Stromal cell of bone marrow (primary cell): ENCODE results near the gene PIAS1.
"Not testable (repeated sequence)": the region's sequence is repeated elsewhere in the genome, so short reads cannot be mapped to it uniquely, and the experiment has no call there.

ENCODE experiments used
- DNase-seq: peaks from one replicate; pipeline ENCODE4 v3.0.0-alpha.2; 2012; ENCODE audit warnings: low read depth

The PIAS1 gene

GRCh38 chr15:68124700-68125099, 70.6 kb downstream of the PIAS1 start:
- DNase-seq = no peak

DNA sequence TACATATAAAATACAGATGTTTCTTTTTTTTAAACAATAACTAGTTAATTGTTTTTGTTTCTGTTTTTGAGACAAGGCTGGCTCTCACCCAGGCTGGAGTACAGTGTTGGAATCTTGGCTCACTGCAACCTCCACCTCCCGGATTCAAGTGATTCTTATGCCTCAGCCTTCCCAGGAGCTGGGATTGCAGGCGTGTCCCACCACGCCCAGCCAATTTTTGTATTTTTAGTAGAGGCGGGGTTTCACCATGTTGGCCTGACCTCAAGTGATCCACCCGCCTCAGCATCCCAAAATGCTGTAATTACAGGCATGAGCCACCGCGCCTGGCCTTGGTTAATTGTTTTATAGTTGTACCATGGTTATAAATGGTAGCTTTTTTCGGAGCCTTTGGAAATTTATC, 72.3 kb downstream of the PIAS1 start:
- DNase-seq = no peak

- DNase-seq = no peak
Measured at GRCh38 chr15:68129072-68129471, 75.0 kb downstream of the PIAS1 start.

- DNase-seq = no peak
Measured at GRCh38 chr15:68130851-68131250, 76.7 kb downstream of the PIAS1 start.

DNA sequence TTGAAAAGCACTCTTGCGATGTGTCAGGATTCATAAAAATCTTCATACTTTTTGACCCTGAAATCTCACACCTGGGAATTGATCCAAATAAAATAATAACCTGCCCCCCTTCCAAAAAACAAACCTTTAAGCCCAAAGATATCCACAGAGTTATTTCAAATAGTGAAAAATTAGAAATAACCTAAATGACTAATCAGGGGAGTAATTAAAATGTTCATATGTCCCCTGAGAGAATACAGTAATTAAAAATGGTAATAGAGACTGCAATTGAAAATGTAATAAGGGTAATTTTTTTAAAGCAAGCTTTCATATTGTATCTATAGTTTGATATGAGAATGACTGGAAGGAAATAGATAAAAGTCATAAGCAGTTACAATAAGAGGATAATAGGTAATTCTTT, 83.0 kb downstream of the PIAS1 start:
- no peak for DNase-seq

GRCh38 chr15:68143129-68143528, 89.0 kb downstream of the PIAS1 start:
- no peak for DNase-seq

- DNase-seq = no peak
Measured at GRCh38 chr15:68143785-68144184, 89.7 kb downstream of the PIAS1 start.

- DNase-seq = peak; percentile 23
Measured at GRCh38 chr15:68145706-68146105, 91.6 kb downstream of the PIAS1 start.

DNA sequence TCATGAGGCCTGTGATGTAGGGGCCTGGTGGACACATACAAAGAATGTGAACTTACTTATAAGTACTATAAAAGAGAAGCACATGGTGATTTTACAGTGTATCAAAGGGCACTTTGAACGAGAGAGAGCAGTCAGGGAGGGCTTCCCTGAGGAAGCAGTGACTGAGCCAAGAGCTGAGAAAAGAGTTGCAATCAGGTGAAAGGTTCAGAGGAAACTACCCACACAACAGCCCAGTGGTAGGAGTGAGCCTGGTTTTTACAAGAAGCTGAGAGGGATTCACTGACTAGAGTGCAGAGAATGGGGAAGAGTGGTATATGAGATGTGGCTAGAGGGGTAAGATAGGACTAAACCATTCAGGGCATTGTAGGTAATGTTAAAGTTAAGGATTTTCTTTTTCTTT, 93.9 kb downstream of the PIAS1 start:
- DNase-seq = no peak

DNA sequence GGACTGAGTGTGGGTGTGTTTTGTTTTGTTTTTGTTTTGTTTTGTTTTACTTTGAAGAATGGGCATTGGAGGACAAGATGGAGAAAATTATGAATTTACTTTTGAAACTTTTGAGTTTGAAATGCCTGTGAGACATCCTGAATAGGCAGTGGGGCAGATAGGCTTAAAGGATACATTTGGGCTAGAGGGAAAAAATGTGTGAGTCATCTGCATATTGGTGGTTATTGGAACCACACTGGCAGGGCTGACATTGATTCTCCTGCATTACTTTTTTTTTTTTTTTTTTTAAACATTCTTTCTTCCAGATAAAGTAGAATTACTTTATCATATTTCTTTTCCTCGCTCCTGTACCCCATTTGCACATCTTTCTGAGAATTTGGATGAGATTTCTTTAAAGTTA, 94.9 kb downstream of the PIAS1 start:
- peak; percentile 35 for DNase-seq

- no peak for DNase-seq
Measured at GRCh38 chr15:68150187-68150586, 96.1 kb downstream of the PIAS1 start.

- no peak for DNase-seq
Measured at GRCh38 chr15:68151277-68151676, 97.2 kb downstream of the PIAS1 start.

DNA sequence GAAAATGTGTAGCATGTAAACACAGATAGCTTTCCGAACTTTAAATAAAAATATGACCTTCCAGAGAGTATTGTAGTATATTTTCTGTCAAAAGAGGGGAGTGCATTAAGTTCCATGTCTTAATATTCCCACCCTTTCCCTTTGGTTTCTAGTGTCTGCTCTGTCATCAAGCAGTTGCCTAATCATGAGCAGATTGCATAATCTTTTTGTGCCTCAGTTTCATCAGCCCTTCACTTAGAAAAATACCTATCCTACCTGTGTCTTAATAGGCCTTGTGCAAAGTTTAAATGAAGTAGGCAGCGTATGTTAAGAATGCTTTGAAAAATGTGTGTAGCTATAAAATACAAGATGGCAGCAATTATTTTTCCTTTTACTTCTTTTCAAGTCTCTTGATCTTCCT, 98.2 kb downstream of the PIAS1 start:
- DNase-seq = no peak

DNA sequence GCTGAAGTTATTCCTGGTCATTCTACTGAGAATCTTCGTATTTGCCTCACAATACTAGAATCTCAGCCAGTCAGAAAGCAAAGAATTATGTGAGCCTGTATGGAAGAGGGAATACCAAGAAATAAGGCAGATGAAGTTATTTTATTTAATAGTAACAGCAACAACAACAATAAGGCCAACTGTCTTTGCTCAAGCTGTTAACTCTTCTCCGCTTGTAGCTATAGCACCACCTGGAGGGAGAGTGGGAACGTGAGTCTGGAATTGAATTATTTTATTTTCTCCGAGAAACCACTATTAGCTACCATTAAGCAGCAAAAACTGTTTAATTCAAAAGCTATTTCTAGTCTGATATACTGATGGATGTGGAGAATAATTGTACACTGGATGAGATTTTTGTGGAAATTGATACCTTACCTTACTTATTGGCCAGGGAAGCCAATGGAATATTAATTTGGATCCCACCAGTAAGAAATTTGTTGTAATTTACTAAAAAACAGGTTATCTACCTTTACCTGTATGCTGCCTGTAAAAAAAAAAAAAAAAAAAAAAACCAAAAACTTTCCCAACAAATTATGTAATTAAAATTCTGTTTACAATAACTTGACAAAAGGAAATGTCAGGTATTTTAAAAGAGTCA, 100.9 kb downstream of the PIAS1 start:
- DNase-seq = peak; percentile 39

GRCh38 chr15:68157074-68157473, 103.0 kb downstream of the PIAS1 start:
- DNase-seq = no peak

DNA sequence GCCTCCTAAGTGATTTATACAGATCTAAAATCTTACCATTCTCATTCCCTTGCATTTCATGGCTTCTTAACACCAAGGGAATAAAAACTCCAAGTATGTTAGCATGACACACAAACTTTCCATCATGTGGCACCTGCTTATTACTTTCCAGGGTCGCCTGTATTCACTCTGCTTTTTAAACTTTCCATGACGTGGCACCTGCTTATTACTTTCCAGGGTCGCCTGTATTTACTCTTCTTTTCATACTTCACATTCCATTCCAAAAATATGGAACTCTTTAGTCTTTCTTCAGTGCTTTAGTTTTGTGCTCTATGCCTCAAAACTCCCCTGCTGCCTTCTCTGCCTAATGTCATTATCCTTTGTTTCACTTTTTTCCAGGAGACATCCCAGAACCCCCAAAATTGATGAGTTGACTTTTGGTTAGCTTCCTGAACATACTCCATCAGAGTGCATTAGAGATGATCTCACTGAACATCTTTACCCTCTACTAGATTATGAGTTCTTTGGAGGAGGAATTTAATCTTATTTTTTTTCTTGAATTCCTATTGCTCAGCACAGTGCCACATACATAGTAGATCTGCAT, 104.0 kb downstream of the PIAS1 start:
- no peak for DNase-seq

- DNase-seq = no peak
Measured at GRCh38 chr15:68163191-68163590, 109.1 kb downstream of the PIAS1 start.

DNA sequence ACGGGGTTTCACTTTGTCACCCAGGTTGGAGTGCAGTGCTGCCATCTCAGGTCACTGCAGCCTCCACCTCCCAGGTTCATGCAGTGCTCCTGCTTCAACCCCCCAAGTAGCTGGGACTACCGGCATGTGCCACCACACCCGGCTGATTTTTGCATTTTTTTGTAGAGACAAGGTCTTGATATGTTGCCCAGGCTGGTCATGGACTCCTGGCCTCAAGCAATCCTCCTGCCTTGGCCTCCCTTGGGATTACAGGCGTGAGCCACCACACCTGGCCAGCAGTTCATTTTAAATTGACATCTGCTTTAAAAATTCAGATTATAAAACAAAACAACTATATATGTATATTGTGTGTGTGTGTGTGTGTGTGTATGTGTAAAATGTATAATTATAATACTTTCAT, 112.7 kb downstream of the PIAS1 start:
- no peak for DNase-seq

DNA sequence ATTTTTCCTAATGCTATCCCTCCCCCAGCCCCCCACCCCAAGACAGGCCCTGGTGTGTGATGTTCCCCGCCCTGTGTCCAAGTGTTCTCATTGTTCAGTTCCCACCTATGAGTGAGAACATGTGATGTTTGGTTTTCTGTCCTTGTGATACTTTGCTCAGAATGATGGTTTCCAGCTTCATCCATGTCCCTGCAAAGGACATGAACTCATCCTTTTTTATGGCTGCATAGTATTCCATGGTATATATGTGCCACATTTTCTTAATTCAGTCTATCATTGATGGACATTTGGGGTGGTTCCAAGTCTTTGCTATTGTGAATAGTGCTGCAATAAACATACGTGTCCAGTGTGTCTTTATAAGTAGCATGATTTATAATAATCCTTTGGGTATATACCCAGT, 117.9 kb downstream of the PIAS1 start:
- DNase-seq = not testable (repeated sequence)

GRCh38 chr15:68173119-68173518, 119.0 kb downstream of the PIAS1 start:
- no peak for DNase-seq

DNA sequence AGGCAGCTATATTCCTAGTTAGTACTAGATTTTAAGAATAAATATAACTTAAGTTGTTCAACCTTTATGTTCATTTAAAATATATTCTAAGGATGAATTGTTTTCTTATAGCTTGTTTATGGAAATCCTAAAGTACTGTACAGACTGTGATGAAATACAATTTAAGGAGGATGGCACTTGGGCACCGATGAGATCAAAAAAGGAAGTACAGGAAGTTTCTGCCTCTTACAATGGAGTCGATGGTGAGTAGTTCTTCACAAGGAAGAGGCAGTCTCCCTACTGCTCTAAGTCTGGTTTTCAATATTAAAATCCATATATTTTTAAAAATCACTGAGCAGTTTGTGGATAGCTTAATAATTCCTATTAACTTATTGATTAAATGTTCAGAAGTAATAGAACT, 121.4 kb downstream of the PIAS1 start:
- DNase-seq = no peak

- DNase-seq = no peak
Measured at GRCh38 chr15:68176601-68177000, 122.5 kb downstream of the PIAS1 start.

GRCh38 chr15:68177742-68178141, 123.6 kb downstream of the PIAS1 start:
- DNase-seq = no peak

DNA sequence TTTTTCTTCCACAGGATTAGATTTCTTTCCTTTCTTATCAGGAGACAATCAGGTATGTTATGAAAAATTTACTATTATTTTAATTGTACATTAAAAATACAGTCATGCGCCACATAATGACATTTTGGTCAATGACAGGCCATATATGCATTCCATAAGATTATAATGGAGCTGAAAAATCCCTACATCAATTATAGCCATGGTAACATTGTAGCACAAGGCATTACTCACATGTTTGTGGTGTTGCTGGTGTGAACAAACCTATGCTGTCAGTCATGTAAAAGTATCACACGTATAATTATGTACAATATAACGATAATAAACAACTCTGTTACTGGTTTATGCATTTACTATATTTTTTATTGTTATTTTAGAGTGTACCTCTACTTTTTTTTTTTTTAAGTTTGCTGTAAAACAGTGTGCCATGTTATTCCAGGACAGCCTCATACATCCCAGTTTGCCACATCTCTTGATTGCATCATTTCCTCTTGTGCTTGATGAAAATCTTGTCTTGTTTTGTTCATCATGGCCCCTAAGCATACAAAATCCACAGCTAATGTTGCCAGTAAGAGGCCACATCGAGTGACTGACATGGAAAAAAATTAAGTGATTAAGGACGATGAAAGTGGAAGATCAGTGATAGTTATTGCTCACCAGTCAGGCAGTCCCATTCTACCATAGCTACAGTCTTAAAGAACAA, 129.7 kb downstream of the PIAS1 start:
- DNase-seq = no peak
